Esophagus muscularis mucosa (tissue), 4 donors: Measurements from ENCODE around the gene EHBP1. TPM values are rescaled to one million over a fixed set of nuclear protein-coding genes. Genes with fewer than 3 reads are reported as not detected.
"Not testable (repeated sequence)": the region's sequence is repeated elsewhere in the genome, so short reads cannot be mapped to it uniquely, and the experiment has no call there.

Source experiments
- DNase-seq: peaks from one replicate; pipeline ENCODE4 v3.0.0-alpha.2; 2017; ENCODE audit errors: extremely low spot score
- H3K27ac ChIP-seq, 4 donors: fragments of 200-600 bp; sonication (generic); replicated peaks in 1 of 4; 1 replicate in 3 of 4; 2 replicates in 1 of 4; pipeline ENCODE4 v1.5.1; 2016 to 2019; ENCODE audit warnings: mild to moderate bottlenecking in 1 of 4
- H3K27me3 ChIP-seq, 4 donors: fragments of 200-600 bp; sonication (generic); one replicate each; pipeline versions ENCODE4 v1.5.1 to v1.6.0; 2016 to 2019
- H3K36me3 ChIP-seq, 4 donors: fragments of 200-600 bp; sonication (generic); one replicate each; pipeline ENCODE4 v1.5.1; 2016 to 2019
- H3K4me1 ChIP-seq, 4 donors: fragments of 200-600 bp; sonication (generic); one replicate each; pipeline ENCODE4 v1.5.1; 2016 to 2019
- H3K4me3 ChIP-seq, 4 donors: fragments of 200-600 bp; sonication (generic); 1 replicate in 2 of 4; 2 replicates in 2 of 4; pipeline ENCODE4 v1.5.1; 2016 to 2019; ENCODE audit warnings: mild to moderate bottlenecking in 4 of 4, moderate library complexity in 1 of 4
- H3K9me3 ChIP-seq, 4 donors: fragments of 200-600 bp; sonication (generic); 1 replicate in 3 of 4; 2 replicates in 1 of 4; pipeline ENCODE4 v1.5.1; 2016 to 2019
- EP300 ChIP-seq: sonication (generic); formaldehyde crosslinking; IDR thresholded peaks from one replicate; pipeline ENCODE4 v1.6.1; 2017; ENCODE audit warnings: antibody characterized with exemption
- POLR2A ChIP-seq: fragments of 450-650 bp; IDR thresholded peaks from one replicate; pipeline ENCODE4 v1.6.1; 2017; ENCODE audit warnings: antibody characterized with exemption, moderate library complexity, mild to moderate bottlenecking, low read depth
- POLR2AphosphoS5 ChIP-seq, 2 donors: sonication (generic); formaldehyde crosslinking; IDR thresholded peaks; one replicate each; pipeline ENCODE4 v1.6.1; 2017; ENCODE audit warnings: antibody characterized with exemption in 2 of 2
- WGBS: methylation state at CpG from one replicate; pipeline ENCODE4 v1.1.5; 2018; 5-methylcytosine and 5-hydroxymethylcytosine counted together
- intact Hi-C: fragments of 100-400 bp; cut with DNase I; formaldehyde crosslinking; loops from one replicate; pipeline ENCODE4 v1.15.1; 2023
- total RNA-seq, 4 donors: library from RNA; depleted of rRNA; stranded (reverse); fragments of >200 nt; gene quantifications; one replicate each; pipeline versions ENCODE4 v1.1.0 to v1.2.1, GENCODE V29; 2016
- TF ChIP-seq, protein P1 (sequence below), 3 experiments: fragments of 200-600 bp in 2 of 3; fragments of 450-650 bp in 1 of 3; sonication (generic) in 2 of 3; IDR thresholded peaks; one replicate each; pipeline ENCODE4 v1.5.1; 2017 to 2019; ENCODE audit warnings: antibody characterized with exemption in 3 of 3, mild to moderate bottlenecking in 2 of 3, moderate library complexity in 1 of 3

Gene EHBP1
- total RNA-seq, 4 donors from 2014 or later, result 103 to 199 (median 151) TPM

DNA sequence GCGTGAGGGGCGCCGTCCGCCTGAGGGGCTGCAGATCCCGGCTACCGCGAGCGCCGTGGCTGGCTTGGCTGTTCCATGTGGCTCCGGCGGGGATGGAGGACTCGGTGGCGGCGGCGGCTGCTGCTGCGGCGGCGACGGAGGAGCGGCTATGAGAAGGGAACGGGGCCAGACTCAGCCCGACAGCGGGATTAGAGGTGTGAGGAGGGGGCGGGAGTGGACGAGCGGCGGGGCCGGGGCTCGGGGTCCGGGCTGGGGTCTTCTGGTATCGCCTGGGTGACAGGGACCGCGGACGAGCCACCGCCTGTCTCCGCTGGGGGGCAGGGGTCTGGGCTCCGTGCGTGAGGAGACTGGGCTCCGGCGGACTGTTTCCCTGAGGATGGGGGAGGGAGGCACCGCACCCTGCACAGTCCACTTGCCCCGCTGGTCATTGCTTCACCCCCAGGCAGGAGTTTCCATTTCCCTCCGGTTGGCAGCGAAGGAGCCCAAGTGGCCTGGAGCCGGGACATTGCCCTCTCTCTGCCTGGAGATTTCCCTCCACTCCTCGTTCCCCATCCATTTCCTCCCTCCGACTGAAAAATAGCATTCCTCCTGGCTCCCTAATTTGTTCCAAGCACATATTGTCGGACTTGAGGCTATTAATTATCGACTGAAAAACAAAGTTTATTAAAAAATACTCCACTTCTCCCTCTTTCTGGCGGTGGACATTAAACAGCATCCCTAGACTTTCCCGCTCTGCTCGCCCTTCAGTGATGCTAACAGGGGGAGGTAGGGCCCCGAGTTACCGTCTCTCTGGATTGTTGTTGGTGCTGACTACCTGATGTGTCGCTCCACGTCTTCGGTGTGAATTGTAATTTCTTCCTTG lies 577 bp downstream of the EHBP1 start:
- peaks cover 22 to 49% (median 44%) of the 10 kb centered on the region in 4 donors for H3K4me1 ChIP-seq

DNA sequence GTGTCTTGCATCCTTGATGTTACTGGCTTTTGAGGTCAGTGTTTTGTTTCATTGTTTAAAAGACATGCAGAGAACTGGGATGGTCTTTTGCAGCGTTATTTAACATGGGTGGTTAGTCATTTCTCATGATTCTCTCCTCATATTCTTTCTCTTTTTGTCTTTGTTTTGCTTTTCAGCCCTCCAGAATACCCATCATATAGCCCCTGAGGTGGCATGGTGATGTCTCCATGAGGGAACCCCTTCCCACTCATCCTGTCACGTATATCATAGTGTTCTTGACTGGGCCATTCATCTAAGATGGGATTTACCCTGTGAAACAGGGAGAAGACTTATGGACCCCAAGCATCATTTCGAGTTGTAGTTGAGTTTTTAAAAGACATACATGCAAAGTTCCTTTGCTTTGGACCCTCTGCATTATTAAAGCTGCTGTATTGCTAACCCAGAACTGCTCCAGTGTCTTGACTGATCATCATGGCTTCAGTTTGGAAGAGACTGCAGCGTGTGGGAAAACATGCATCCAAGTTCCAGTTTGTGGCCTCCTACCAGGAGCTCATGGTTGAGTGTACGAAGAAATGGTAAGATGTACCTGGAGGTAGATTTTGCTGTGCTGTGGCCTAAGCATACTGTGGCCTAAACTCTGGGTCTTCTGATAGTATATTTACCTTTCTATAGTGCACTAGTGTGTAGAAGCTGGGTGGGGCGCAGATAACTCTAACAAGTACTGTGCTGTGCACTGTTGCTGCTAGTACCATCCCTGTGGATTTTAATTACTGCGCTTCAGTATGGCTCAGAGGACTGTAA lies 1.4 kb downstream of the EHBP1 start:
- TF ChIP-seq POLR2A (no peak), POLR2AphosphoS5 (IDR thresholded peaks at IDR 0.05) (no peak), EP300 (no peak)
- TF ChIP-seq, protein P1, sequence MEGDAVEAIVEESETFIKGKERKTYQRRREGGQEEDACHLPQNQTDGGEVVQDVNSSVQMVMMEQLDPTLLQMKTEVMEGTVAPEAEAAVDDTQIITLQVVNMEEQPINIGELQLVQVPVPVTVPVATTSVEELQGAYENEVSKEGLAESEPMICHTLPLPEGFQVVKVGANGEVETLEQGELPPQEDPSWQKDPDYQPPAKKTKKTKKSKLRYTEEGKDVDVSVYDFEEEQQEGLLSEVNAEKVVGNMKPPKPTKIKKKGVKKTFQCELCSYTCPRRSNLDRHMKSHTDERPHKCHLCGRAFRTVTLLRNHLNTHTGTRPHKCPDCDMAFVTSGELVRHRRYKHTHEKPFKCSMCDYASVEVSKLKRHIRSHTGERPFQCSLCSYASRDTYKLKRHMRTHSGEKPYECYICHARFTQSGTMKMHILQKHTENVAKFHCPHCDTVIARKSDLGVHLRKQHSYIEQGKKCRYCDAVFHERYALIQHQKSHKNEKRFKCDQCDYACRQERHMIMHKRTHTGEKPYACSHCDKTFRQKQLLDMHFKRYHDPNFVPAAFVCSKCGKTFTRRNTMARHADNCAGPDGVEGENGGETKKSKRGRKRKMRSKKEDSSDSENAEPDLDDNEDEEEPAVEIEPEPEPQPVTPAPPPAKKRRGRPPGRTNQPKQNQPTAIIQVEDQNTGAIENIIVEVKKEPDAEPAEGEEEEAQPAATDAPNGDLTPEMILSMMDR (IDR thresholded peaks at IDR 0.05), result no peak
- H3K4me1 ChIP-seq, result peaks cover 22 to 57% (median 52%) of the 10 kb centered on the region in 4 donors
- H3K36me3 ChIP-seq, result no peaks in the 10 kb centered on the region
- peak overlapping the region; percentile 95 to 98 (median 96) for H3K27ac ChIP-seq
- 58% methylated on average over 7 of the region's 7 CpGs for whole genome bisulfite sequencing
- no peaks in the 10 kb centered on the region for H3K9me3 ChIP-seq
- no peak for DNase-seq
- intact Hi-C loops, result loop anchor here (2.0 to 5.0 kb wide), 5 partner anchors 45 to 246 kb away; partner anchors contain the start of gene TMEM17
- H3K27me3 ChIP-seq, result no peaks in the 10 kb centered on the region
- peak overlapping the region; percentile 82 to 99 (median 93) for H3K4me3 ChIP-seq

More for the DNA sequence above, 577 bp downstream of the EHBP1 start:
- Histone ChIP-seq H3K4me3 (peak overlapping the region; percentile 82 to 99 (median 93)), H3K27me3 (no peaks in the 10 kb centered on the region), H3K36me3 (no peaks in the 10 kb centered on the region), H3K27ac (peak overlapping the region; percentile 95 to 98 (median 96)), H3K9me3 (no peaks in the 10 kb centered on the region)
- under 1% methylated on average over 22 of the region's 57 CpGs for WGBS
- TF ChIP-seq, protein P1 (IDR thresholded peaks at IDR 0.05), result peak; percentile 28 to 56 (median 30)
- TF ChIP-seq POLR2AphosphoS5 (IDR thresholded peaks at IDR 0.05), result peak in 1 of 2 donors; percentile 24
- no peak for TF ChIP-seq EP300
- TF ChIP-seq POLR2A, result no peak
- intact Hi-C loops, result loop anchor here (2.0 to 5.0 kb wide), 5 partner anchors 44 to 245 kb away; partner anchors contain the start of gene TMEM17
- no peak for DNase-seq

DNA sequence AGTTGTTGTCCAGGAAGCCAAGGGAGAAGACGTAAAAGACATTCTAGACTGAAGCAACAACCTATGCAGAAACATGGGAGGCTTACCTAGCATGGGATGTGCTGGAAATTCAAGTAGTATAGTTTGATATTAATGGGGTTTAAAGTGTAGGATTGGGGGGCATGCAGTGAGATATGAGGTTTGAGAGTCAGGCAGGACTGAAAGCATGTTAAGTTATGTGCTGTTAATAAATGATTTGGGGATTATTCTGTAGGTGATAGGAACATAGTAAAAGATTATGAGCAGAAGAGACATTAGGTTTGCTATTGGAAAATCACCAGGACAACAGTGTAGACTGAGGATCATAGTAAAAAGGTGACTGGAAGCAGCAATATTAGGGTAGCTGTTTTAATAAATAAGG lies 3.2 kb downstream of the EHBP1 start:
- H3K36me3 ChIP-seq, result no peaks in the 10 kb centered on the region
- no peak for DNase-seq
- intact Hi-C loops, result loop anchor here (5.0 kb wide), 4 partner anchors 46 to 201 kb away; partner anchors contain the start of gene TMEM17
- H3K9me3 ChIP-seq, result no peaks in the 10 kb centered on the region
- TF ChIP-seq EP300, result no peak
- no peak for TF ChIP-seq POLR2A
- TF ChIP-seq, protein P1 (IDR thresholded peaks at IDR 0.05), result no peak
- TF ChIP-seq POLR2AphosphoS5 (IDR thresholded peaks at IDR 0.05), result no peak
- H3K27ac ChIP-seq, result no peak overlapping the region
- WGBS, result 81% methylated on average over 1 of the region's 1 CpG
- peaks cover 22 to 74% (median 65%) of the 10 kb centered on the region in 4 donors for H3K4me1 ChIP-seq
- H3K27me3 ChIP-seq, result no peaks in the 10 kb centered on the region
- H3K4me3 ChIP-seq, result peak overlapping the region; percentile 82 to 99 (median 93)

DNA sequence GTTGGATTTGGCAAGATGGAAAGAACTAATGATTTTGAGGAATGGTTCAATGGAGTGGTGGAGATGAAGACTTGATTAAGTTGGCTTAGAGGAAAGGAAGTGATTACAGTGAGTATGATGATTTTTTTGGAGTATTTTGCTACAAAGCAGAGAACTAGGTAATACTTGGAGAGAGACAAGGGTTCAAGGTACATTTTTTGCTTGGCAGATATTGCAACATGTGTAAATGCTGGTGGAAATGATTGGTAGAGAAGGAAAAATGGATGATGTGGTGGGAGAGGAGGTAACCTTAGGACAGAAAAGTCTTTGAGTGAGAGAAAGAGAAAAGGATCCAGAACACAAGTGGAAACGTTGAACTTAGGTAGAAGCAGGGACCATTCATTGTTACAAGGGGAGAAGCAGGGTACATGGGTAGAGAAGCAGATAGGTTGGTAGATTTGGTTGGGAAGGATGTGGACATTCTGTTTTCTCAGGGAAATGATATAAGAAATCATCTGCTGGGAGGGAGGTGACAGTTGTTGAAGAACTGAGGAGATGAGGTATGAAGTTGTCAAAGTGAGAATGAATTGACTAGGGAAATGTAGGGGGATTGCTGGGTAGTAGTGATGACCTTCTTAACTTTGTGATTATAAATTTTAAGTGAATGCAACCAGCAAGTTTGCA lies 6.5 kb downstream of the EHBP1 start:
- H3K27ac ChIP-seq, result no peak overlapping the region
- no peak for TF ChIP-seq EP300
- TF ChIP-seq, protein P1 (IDR thresholded peaks at IDR 0.05), result no peak
- no peak for TF ChIP-seq POLR2AphosphoS5 (IDR thresholded peaks at IDR 0.05)
- TF ChIP-seq POLR2A, result no peak
- H3K36me3 ChIP-seq, result peaks cover 0 to 9% (median 0%) of the 10 kb centered on the region in 4 donors
- intact Hi-C loops, result no loop called here
- DNase-seq, result no peak
- no peak overlapping the region for H3K4me3 ChIP-seq
- H3K9me3 ChIP-seq, result no peaks in the 10 kb centered on the region
- H3K4me1 ChIP-seq, result peaks cover 14 to 85% (median 64%) of the 10 kb centered on the region in 4 donors
- H3K27me3 ChIP-seq, result no peaks in the 10 kb centered on the region
- WGBS, result 86% methylated on average over 1 of the region's 1 CpG

DNA sequence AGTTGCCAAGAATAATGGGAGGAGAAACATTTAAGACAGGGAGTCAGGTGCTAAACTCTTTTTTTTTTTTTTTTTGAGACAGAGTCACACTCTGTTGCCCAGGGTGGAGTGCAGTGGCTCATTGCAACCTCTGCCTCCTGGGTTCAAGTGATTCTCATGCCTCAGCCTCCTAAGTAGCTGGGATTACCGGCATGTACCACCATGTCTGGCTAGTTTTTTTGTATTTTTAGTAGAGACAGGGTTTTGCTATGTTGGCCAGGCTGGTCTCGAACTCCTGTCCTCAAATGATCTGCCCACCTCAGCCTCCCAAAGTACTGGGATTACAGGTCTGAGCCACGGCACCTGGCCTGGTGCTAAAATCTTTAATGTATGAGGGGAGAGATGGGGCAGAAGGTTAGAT lies 7.7 kb downstream of the EHBP1 start:
- intact Hi-C loops, H3K9me3 ChIP-seq, DNase-seq, H3K36me3 ChIP-seq, H3K4me3 ChIP-seq, H3K27me3 ChIP-seq, H3K27ac ChIP-seq: not testable (repeated sequence)
- 98% methylated on average over 3 of the region's 3 CpGs for WGBS
- peaks cover 8 to 84% (median 63%) of the 10 kb centered on the region in 4 donors for H3K4me1 ChIP-seq
